ENCODE data around the gene UNCX. TPM values are rescaled to one million over a fixed set of nuclear protein-coding genes. Genes with fewer than 3 reads are reported as not detected.

The UNCX gene
- total and polyA plus RNA-seq, 2 of the 4 experiments (the other 2 are of a cell fraction) = not detected

DNA sequence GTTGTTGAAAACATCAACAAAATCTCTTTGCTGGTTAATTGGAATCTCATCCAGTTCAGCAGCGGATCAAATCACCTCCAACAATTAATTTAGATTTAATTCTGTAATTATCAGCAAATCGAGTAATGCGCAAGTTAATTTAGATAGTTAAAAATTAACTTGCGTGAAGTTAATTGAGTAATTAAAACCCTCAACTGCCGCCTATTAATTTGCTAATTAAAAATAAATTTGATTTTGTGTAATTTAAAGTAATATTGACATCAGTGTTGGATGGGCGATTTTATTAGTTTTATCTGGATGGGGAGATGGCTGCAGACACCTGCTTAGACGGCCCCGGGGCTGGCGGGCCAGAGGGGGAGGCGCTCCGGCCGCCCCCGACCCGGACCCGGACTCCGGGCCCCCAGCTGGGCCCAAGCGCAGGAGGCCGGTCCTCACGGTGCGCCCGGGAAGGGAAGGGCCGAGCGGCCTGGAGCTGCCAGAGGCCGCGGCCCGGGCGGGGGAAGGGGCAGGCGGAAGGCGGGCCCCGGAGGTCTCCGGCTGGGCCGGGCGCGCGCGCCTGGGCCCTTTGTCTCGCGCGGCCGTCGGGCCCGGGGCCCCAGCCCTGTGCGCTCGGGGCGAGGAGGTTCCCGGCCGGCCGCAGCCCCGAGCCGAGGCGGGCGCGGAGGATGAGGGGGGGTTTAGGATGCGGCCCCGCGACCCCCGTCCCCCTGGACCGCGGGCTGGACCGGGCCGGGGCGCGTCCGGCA is 3.3 kb upstream of the UNCX start:
- WGBS, 2 experiments (ENCODE audit: extremely low coverage in 2 of 2, insufficient read length in 1 of 2) = 1 to 92% methylated on average over 1 to 31 of the region's 64 CpGs
- H3K9me1 ChIP-seq (ENCODE audit: insufficient read depth, low read length) = no peaks in the 10 kb centered on the region
- H3K18ac ChIP-seq (ENCODE audit: low read depth, low read length) = no peak overlapping the region

More for the DNA sequence above, 3.3 kb upstream of the UNCX start:
- ChIA-PET POLR2A (ENCODE audit: unreplicated experiment) (no interaction called here), CTCF (no interaction called here)
- no peaks in the 10 kb centered on the region for H3K79me1 ChIP-seq (ENCODE audit: low read depth in 1 of 2, low read length in 2 of 2)
- H3K56ac ChIP-seq (ENCODE audit: extremely low read depth, insufficient read depth, low read length) = no peak overlapping the region
- no peak overlapping the region for H3K23ac ChIP-seq (ENCODE audit: low read depth, low read length)
- no peak overlapping the region for H2BK15ac ChIP-seq (ENCODE audit: low read depth, low read length)
- in situ Hi-C loops (cut with MboI; ENCODE audit: low sequenced_read_pairs) = no loop called here
- no peak overlapping the region for H2AK5ac ChIP-seq (ENCODE audit: low read depth, low read length)
- H3K4me3 ChIP-seq (ENCODE audit: insufficient read depth, low read depth, low read length) = no peak overlapping the region
- DNase-seq (no peak), ATAC-seq (ENCODE audit: low read depth) (no peak)
- H4K20me1 ChIP-seq (ENCODE audit: insufficient read depth, low read length) = peaks cover 12% of the 10 kb centered on the region; the same call in 1 of the 2 replicates
- H2BK5ac ChIP-seq (ENCODE audit: low read depth, low read length, poor library complexity, severe bottlenecking) = no peak overlapping the region
- no peak overlapping the region for H3K14ac ChIP-seq (replicated peaks; ENCODE audit: low read depth, low read length)
- H3K4me2 ChIP-seq (ENCODE audit: low read depth, low read length) = no peak overlapping the region
- H4K91ac ChIP-seq (ENCODE audit: insufficient read depth, low read depth, low read length) = no peak overlapping the region
- H3K27me3 ChIP-seq (ENCODE audit: control insufficient read depth, insufficient read depth, low read length) = peaks cover 89% of the 10 kb centered on the region
- no peak overlapping the region for H3K4ac ChIP-seq (ENCODE audit: low read depth, low read length)
- H4K5ac ChIP-seq (ENCODE audit: low read depth, low read length) = no peak overlapping the region
- dilution Hi-C loops (cut with HindIII; ENCODE audit: low sequenced_read_pairs, unreplicated experiment) = no loop called here
- peaks cover 13% of the 10 kb centered on the region; the same call in 1 of the 2 replicates for H3K9me3 ChIP-seq (ENCODE audit: control insufficient read depth, insufficient read depth, low read length)
- no peak overlapping the region for H2BK120ac ChIP-seq (ENCODE audit: low read depth, low read length)
- TF ChIP-seq MAZ (IDR thresholded peaks at IDR 0.05; ENCODE audit: borderline replicate concordance, low read depth, low read length) (no peak), SMC3 (IDR thresholded peaks at IDR 0.05; ENCODE audit: low read depth, low read length) (no peak)
- TF ChIP-seq, protein P1, sequence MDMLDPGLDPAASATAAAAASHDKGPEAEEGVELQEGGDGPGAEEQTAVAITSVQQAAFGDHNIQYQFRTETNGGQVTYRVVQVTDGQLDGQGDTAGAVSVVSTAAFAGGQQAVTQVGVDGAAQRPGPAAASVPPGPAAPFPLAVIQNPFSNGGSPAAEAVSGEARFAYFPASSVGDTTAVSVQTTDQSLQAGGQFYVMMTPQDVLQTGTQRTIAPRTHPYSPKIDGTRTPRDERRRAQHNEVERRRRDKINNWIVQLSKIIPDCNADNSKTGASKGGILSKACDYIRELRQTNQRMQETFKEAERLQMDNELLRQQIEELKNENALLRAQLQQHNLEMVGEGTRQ (IDR thresholded peaks at IDR 0.05; ENCODE audit: low read depth, low read length) = no peak
- no peak overlapping the region for H3K27ac ChIP-seq (ENCODE audit: insufficient read depth, low read length)
- no peak overlapping the region for H2AFZ ChIP-seq (replicated peaks; ENCODE audit: low read length, poor library complexity)
- no peaks in the 10 kb centered on the region for H3K36me3 ChIP-seq (ENCODE audit: control insufficient read depth, insufficient read depth, low read length)
- no peak overlapping the region for H2AK9ac ChIP-seq (replicated peaks; ENCODE audit: low read depth, low read length, poor library complexity)
- intact Hi-C loops (cut with micrococcal nuclease) = loop anchor here (10.0 kb wide), 1 partner anchor 185 kb away; no protein-coding TSS in a partner anchor
- H4K8ac ChIP-seq (ENCODE audit: low read depth in 2 of 2, low read length in 2 of 2) = no peak overlapping the region
- no TSS peak for BruUV-seq (replicated peaks)
- H3K9ac ChIP-seq (ENCODE audit: low read depth, low read length) = no peak overlapping the region
- no peak overlapping the region for H2BK20ac ChIP-seq (ENCODE audit: low read depth, low read length)
- peaks cover under 1% of the 10 kb centered on the region; the same call in 1 of the 2 replicates for H3K4me1 ChIP-seq (ENCODE audit: control insufficient read depth, insufficient read depth, low read length)

Data from IMR-90 (cell line).